Left cardiac atrium (tissue), 4 donors: Measurements from ENCODE around the gene CDX1. TPM values are rescaled to one million over a fixed set of nuclear protein-coding genes. Genes with fewer than 3 reads are reported as not detected.

Source experiments
- ATAC-seq, 2 donors: fragments of 200-7000 bp; cut with Tn5 transposase; one replicate each; pipeline ENCODE4 v1.9.1; 2020; ENCODE audit warnings: mild to moderate bottlenecking in 2 of 2, moderate library complexity in 2 of 2
- DNase-seq: peaks from one replicate; pipeline ENCODE4 v3.0.0-alpha.2; 2020
- intact Hi-C, 2 donors: fragments of 100-400 bp; cut with DNase I; formaldehyde crosslinking; loops; one replicate each; pipeline versions ENCODE4 v1.14.1 to v1.15.1; 2022 to 2023
- total RNA-seq, 2 donors: library from RNA; stranded (reverse); fragmentation: NEBNext Ultra II Directional; extraction: Animal tissue kit (Norgen Biotek cat#: 25700); gene quantifications; one replicate each; pipeline ENCODE4 v1.2.1, GENCODE V29; 2021
- donor health status: DM: no; HTN: yes; CAD: no.
- donor health status: DM: no; HTN: yes; CAD: no; lungs with severe emphysema.
- donor health status: DM: yes; HTN: yes; CAD: no.
- donor health status: Dilated cardiomyopathy.

The CDX1 gene
- total RNA-seq, 2 donors from 2014 or later = not detected

GRCh38 chr5:150174285-150174684 is 7.7 kb downstream of the CDX1 start:
- intact Hi-C loops = no loop called here
- DNase-seq (no peak), ATAC-seq (no peak)

- intact Hi-C loops = no loop called here
- no peak for DNase-seq
Observed at GRCh38 chr5:150175076-150175475, 8.5 kb downstream of the CDX1 start.

GRCh38 chr5:150175536-150175935 is 9.0 kb downstream of the CDX1 start:
- DNase-seq (no peak), ATAC-seq (no peak)
- intact Hi-C loops = no loop called here

More at GRCh38 chr5:150175076-150175475, 8.5 kb downstream of the CDX1 start:
- ATAC-seq = no peak

GRCh38 chr5:150176745-150177477 is 10.3 kb downstream of the CDX1 start:
- ATAC-seq = peak in 1 of 2 donors; percentile 7
- no peak for DNase-seq
- intact Hi-C loops = no loop called here

GRCh38 chr5:150177721-150178120 is 11.1 kb downstream of the CDX1 start:
- intact Hi-C loops = no loop called here
- ATAC-seq = no peak
- DNase-seq = no peak

- DNase-seq (no peak), ATAC-seq (no peak)
- intact Hi-C loops = no loop called here
Observed at GRCh38 chr5:150178262-150178661, 11.7 kb downstream of the CDX1 start.

GRCh38 chr5:150179019-150179620 is 12.5 kb downstream of the CDX1 start:
- ATAC-seq (no peak), DNase-seq (no peak)
- intact Hi-C loops = no loop called here

GRCh38 chr5:150180241-150181026 is 13.9 kb downstream of the CDX1 start:
- ATAC-seq (peak; percentile 81 to 84), DNase-seq (peak; percentile 82)
- intact Hi-C loops = no loop called here

- no peak for DNase-seq
- intact Hi-C loops = no loop called here
- peak in 1 of 2 donors; percentile 50 for ATAC-seq
Observed at GRCh38 chr5:150181027-150181426, 14.4 kb downstream of the CDX1 start.

- no peak for DNase-seq
- ATAC-seq = no peak
- intact Hi-C loops = no loop called here
Observed at GRCh38 chr5:150181766-150182545, 15.4 kb downstream of the CDX1 start.

GRCh38 chr5:150182774-150183173 is 16.2 kb downstream of the CDX1 start:
- ATAC-seq (no peak), DNase-seq (no peak)
- intact Hi-C loops = no loop called here

- intact Hi-C loops = no loop called here
- DNase-seq = no peak
- no peak for ATAC-seq
Observed at GRCh38 chr5:150183436-150183835, 16.9 kb downstream of the CDX1 start.

GRCh38 chr5:150184006-150184405 is 17.4 kb downstream of the CDX1 start:
- intact Hi-C loops = no loop called here
- DNase-seq (no peak), ATAC-seq (no peak)

- ATAC-seq (no peak), DNase-seq (no peak)
- intact Hi-C loops = no loop called here
Observed at GRCh38 chr5:150184990-150185912, 18.7 kb downstream of the CDX1 start.

- intact Hi-C loops = no loop called here
- ATAC-seq (no peak), DNase-seq (no peak)
Observed at GRCh38 chr5:150186137-150186536, 19.6 kb downstream of the CDX1 start.

- intact Hi-C loops = no loop called here
- ATAC-seq (peak in 1 of 2 donors; percentile 33), DNase-seq (no peak)
Observed at GRCh38 chr5:150186897-150187296, 20.3 kb downstream of the CDX1 start.

- DNase-seq (no peak), ATAC-seq (no peak)
- intact Hi-C loops = no loop called here
Observed at GRCh38 chr5:150188146-150188842, 21.7 kb downstream of the CDX1 start.

- intact Hi-C loops = no loop called here
- ATAC-seq = no peak
- DNase-seq = no peak
Observed at GRCh38 chr5:150189326-150189725, 22.7 kb downstream of the CDX1 start.
